Caco-2 (cell line): ENCODE measurements around the gene LPCAT4. TPM values are rescaled to one million over a fixed set of nuclear protein-coding genes. Genes with fewer than 3 reads are reported as not detected.

ENCODE experiments used
- BruUV-seq: library from RNA; stranded (reverse); fragments of 400-500 nt; replicated peaks from 2 replicates; lab custom pipeline; 2021; lab: Mats Ljungman, UMichigan
- CTCF ChIA-PET: fragments of 300-600 bp; sonication (Branson Sonifier 250); formaldehyde crosslinking; loops from one replicate; lab custom pipeline; 2022; ENCODE audit warnings: antibody characterized with exemption; lab: Charles Lee
- POLR2A ChIA-PET: fragments of 300-600 bp; sonication (Branson Sonifier 250); formaldehyde crosslinking; loops from one replicate; lab custom pipeline; 2022; ENCODE audit warnings: antibody characterized with exemption; lab: Charles Lee
- DNase-seq, 2 experiments: peaks; one replicate each; pipeline versions ENCODE4 v3.0.0 to v3.0.0-alpha.2; 2020 to 2022
- H3K27me3 ChIP-seq: replicated peaks from 2 replicates; pipeline ENCODE4 v1.6.0; 2011; ENCODE audit warnings: low read length; ENCODE audit not compliant: control insufficient read depth, insufficient read depth
- H3K36me3 ChIP-seq: 2 replicates; pipeline ENCODE4 v1.5.1; 2011; ENCODE audit warnings: low read length; ENCODE audit not compliant: control insufficient read depth, insufficient read depth
- H3K4me1 ChIP-seq: fragments of 250-450 bp; sonication (Bioruptor Pico); 2 replicates; pipeline ENCODE4 v1.5.1; 2020; ENCODE audit warnings: mild to moderate bottlenecking
- H3K4me3 ChIP-seq: 2 replicates; pipeline ENCODE4 v1.5.1; 2011; ENCODE audit warnings: low read depth, mild to moderate bottlenecking, control low read depth, low read length
- H3K9me3 ChIP-seq: fragments of 250-450 bp; sonication (Bioruptor Pico); 2 replicates; pipeline ENCODE4 v1.5.1; 2020; ENCODE audit warnings: mild to moderate bottlenecking, moderate library complexity
- H3K27ac Mint-ChIP-seq: one replicate; pipeline ENCODE4 v1.8.0; 2022; ENCODE audit warnings: mixed read lengths; ENCODE audit not compliant: unreplicated experiment
- H3K27me3 Mint-ChIP-seq: one replicate; pipeline ENCODE4 v1.8.0; 2022; ENCODE audit warnings: mixed read lengths; ENCODE audit not compliant: insufficient read depth, unreplicated experiment
- H3K36me3 Mint-ChIP-seq: one replicate; pipeline ENCODE4 v1.8.0; 2022; ENCODE audit warnings: mild to moderate bottlenecking, mixed read lengths; ENCODE audit not compliant: insufficient read depth, unreplicated experiment
- H3K4me1 Mint-ChIP-seq: one replicate; pipeline ENCODE4 v1.8.0; 2022; ENCODE audit warnings: low read depth, mixed read lengths; ENCODE audit not compliant: unreplicated experiment
- H3K4me3 Mint-ChIP-seq: one replicate; pipeline ENCODE4 v1.8.0; 2022; ENCODE audit warnings: mild to moderate bottlenecking, moderate library complexity, mixed read lengths; ENCODE audit not compliant: unreplicated experiment
- H3K9me3 Mint-ChIP-seq: one replicate; pipeline ENCODE4 v1.8.0; 2022; ENCODE audit warnings: mixed read lengths; ENCODE audit not compliant: unreplicated experiment
- intact Hi-C: fragments of 100-400 bp; cut with micrococcal nuclease; formaldehyde crosslinking; loops from one replicate; pipeline ENCODE4 v1.10.0; 2022; ENCODE audit not compliant: unreplicated experiment
- total RNA-seq: library from RNA; stranded (reverse); gene quantifications from 2 replicates; pipeline ENCODE4 v1.2.3, GENCODE V29; 2022
- TF ChIP-seq, protein P1 (sequence below), 2 experiments: fragments of 200-600 bp in 1 of 2; IDR thresholded peaks; 1 replicate in 1 of 2; 2 replicates in 1 of 2; pipeline versions ENCODE4 v1.5.1 to v1.8.0; 2011 to 2022; ENCODE audit warnings: antibody characterized with exemption in 1 of 2, control low read depth in 1 of 2, inconsistent platforms in 1 of 2, low read depth in 1 of 2, low read length in 1 of 2, mild to moderate bottlenecking in 1 of 2, moderate library complexity in 1 of 2; ENCODE audit not compliant: insufficient read depth in 1 of 2, severe bottlenecking in 1 of 2, unreplicated experiment in 1 of 2

Gene LPCAT4
- total RNA-seq, 1 experiment from 2014 or later = 37.9 TPM

GRCh38 chr15:34366271-34367065 is 528 bp downstream of the LPCAT4 start:
- peak; percentile 74 to 81 for DNase-seq
- Mint-ChIP-seq H3K4me1 (no peaks in the 10 kb centered on the region), H3K9me3 (no peaks in the 10 kb centered on the region), H3K4me3 (peak overlapping the region; percentile 94), H3K27ac (peak overlapping the region; percentile 56), H3K27me3 (no peaks in the 10 kb centered on the region), H3K36me3 (peaks cover 7% of the 10 kb centered on the region)
- TF ChIP-seq, protein P1, sequence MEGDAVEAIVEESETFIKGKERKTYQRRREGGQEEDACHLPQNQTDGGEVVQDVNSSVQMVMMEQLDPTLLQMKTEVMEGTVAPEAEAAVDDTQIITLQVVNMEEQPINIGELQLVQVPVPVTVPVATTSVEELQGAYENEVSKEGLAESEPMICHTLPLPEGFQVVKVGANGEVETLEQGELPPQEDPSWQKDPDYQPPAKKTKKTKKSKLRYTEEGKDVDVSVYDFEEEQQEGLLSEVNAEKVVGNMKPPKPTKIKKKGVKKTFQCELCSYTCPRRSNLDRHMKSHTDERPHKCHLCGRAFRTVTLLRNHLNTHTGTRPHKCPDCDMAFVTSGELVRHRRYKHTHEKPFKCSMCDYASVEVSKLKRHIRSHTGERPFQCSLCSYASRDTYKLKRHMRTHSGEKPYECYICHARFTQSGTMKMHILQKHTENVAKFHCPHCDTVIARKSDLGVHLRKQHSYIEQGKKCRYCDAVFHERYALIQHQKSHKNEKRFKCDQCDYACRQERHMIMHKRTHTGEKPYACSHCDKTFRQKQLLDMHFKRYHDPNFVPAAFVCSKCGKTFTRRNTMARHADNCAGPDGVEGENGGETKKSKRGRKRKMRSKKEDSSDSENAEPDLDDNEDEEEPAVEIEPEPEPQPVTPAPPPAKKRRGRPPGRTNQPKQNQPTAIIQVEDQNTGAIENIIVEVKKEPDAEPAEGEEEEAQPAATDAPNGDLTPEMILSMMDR (IDR thresholded peaks at IDR 0.05; ENCODE audit: insufficient read depth in 1 of 2, low read depth in 1 of 2, low read length in 1 of 2, severe bottlenecking in 1 of 2, unreplicated experiment in 1 of 2) = no peak
- no peaks in the 10 kb centered on the region for H3K36me3 ChIP-seq
- BruUV-seq = no TSS peak
- intact Hi-C loops = loop anchor here (1.0 to 5.0 kb wide), 7 partner anchors 23 to 304 kb away; partner anchors contain the start of genes EMC7, KATNBL1, NOP10 and NUTM1
- POLR2A ChIA-PET = interaction anchor here (0.5 to 1.5 kb wide), 4 partner anchors 23 to 71 kb away, joined by 3 to 5 read pairs (median 4); partner anchors contain the start of genes GOLGA8A and NUTM1
- H3K27me3 ChIP-seq = no peaks in the 10 kb centered on the region
- peaks cover 8% of the 10 kb centered on the region; the same call in 1 of the 2 replicates for H3K4me1 ChIP-seq
- CTCF ChIA-PET = interaction anchor here (0.6 to 2.1 kb wide), 10 partner anchors 8 to 305 kb away, joined by 3 to 14 read pairs (median 4); partner anchors contain the start of genes NOP10, NUTM1 and SLC12A6
- peak overlapping the region; percentile 71 for H3K4me3 ChIP-seq
- no peaks in the 10 kb centered on the region for H3K9me3 ChIP-seq

GRCh38 chr15:34365836-34366235 is 1.2 kb downstream of the LPCAT4 start:
- TF ChIP-seq, protein P1 (IDR thresholded peaks at IDR 0.05; ENCODE audit: insufficient read depth in 1 of 2, low read depth in 1 of 2, low read length in 1 of 2, severe bottlenecking in 1 of 2, unreplicated experiment in 1 of 2) = no peak
- DNase-seq = no peak
- ChIA-PET POLR2A (interaction anchor here (0.8 kb wide), 2 partner anchors 27 to 72 kb away, joined by 3 to 4 read pairs; partner anchors contain the start of gene GOLGA8A), CTCF (interaction anchor here (0.8 to 0.9 kb wide), 2 partner anchors 13 to 23 kb away, joined by 3 to 5 read pairs; partner anchors contain the start of genes NOP10 and NUTM1)
- H3K9me3 ChIP-seq = no peaks in the 10 kb centered on the region
- Mint-ChIP-seq H3K9me3 (no peaks in the 10 kb centered on the region), H3K27me3 (no peaks in the 10 kb centered on the region), H3K36me3 (peaks cover 12% of the 10 kb centered on the region), H3K27ac (peak overlapping the region; percentile 56), H3K4me1 (peaks cover 6% of the 10 kb centered on the region), H3K4me3 (peak overlapping the region; percentile 94)
- H3K27me3 ChIP-seq = no peaks in the 10 kb centered on the region
- no peaks in the 10 kb centered on the region for H3K36me3 ChIP-seq
- intact Hi-C loops = loop anchor here (2.0 to 5.0 kb wide), 2 partner anchors 219 to 264 kb away; partner anchors contain the start of genes EMC7 and PGBD4
- peaks cover 8% of the 10 kb centered on the region; the same call in 1 of the 2 replicates for H3K4me1 ChIP-seq
- peak overlapping the region; percentile 71 for H3K4me3 ChIP-seq
- BruUV-seq = TSS peak; percentile 35
